Measurements from ENCODE around the gene THRAP3.

Gene THRAP3

DNA sequence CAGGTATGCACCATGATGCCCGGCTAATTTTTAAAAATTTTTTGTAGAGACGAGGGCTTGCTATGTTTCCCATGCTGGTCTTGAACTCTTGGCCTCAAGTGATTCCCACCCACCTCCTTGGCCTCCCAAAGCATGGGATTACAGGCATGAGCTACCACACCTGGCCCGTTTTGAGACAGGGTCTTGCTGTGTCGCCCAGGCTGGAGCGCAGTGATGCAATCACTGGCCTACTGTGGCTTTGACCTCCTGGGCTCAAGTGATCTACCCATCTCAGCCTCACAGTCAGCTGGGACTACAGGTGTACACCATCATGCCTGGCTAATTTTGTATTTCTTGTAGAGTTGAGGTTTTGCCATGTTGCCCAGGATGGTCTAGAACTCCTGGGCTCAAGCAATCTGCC is 74.4 kb downstream of the THRAP3 start:
- no peak overlapping the region for H3K4me3 ChIP-seq (ENCODE audit: control insufficient read depth, low read depth, low read length)
- TF ChIP-seq, protein P1, sequence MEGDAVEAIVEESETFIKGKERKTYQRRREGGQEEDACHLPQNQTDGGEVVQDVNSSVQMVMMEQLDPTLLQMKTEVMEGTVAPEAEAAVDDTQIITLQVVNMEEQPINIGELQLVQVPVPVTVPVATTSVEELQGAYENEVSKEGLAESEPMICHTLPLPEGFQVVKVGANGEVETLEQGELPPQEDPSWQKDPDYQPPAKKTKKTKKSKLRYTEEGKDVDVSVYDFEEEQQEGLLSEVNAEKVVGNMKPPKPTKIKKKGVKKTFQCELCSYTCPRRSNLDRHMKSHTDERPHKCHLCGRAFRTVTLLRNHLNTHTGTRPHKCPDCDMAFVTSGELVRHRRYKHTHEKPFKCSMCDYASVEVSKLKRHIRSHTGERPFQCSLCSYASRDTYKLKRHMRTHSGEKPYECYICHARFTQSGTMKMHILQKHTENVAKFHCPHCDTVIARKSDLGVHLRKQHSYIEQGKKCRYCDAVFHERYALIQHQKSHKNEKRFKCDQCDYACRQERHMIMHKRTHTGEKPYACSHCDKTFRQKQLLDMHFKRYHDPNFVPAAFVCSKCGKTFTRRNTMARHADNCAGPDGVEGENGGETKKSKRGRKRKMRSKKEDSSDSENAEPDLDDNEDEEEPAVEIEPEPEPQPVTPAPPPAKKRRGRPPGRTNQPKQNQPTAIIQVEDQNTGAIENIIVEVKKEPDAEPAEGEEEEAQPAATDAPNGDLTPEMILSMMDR (IDR thresholded peaks at IDR 0.05; ENCODE audit: control insufficient read depth, insufficient read depth, low read depth, low read length, missing control alignments): no peak
- no peak for DNase-seq (ENCODE audit: low read depth)

DNA sequence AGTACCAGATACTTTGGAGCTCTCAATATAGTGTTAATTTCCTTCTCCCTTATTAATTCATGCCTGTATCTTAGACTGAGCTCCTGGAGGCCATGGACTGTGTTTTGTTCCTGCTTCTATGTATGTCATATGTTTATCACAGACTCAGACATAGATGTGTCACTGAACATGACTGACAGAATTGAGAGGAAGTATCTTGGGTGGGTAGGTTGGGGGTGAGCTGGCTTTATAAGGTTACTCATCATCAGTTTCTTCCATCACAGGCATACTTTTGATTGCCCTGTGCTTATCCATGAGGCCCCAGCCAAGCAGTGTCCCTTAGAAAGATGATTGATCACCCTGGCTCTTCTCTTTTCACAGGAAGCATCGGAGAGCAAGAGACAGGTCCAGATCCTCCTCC is 76.3 kb downstream of the THRAP3 start:
- DNase-seq (ENCODE audit: low read depth): no peak
- no peak overlapping the region for H3K4me3 ChIP-seq (ENCODE audit: control insufficient read depth, low read depth, low read length)
- TF ChIP-seq, protein P1 (IDR thresholded peaks at IDR 0.05; ENCODE audit: control insufficient read depth, insufficient read depth, low read depth, low read length, missing control alignments): no peak

DNA sequence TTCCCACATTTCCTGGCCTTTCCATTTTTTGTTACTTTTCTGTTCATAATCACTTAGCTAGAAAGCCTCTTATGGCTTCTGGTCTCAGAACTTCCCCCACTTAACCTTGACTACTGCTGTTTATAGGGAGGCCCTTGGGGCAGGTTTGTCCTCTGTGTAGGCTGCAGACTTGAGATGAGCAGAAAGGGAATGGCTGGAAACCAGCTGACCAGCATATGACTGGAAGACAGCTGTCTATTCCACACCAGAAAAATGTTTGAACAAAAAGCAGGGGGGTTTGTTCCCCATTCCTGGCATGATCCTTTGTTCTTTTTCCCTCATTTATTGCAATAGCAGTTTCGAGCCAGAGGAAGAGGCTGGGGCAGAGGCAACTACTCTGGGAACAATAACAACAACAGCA is 77.0 kb downstream of the THRAP3 start:
- TF ChIP-seq, protein P1 (IDR thresholded peaks at IDR 0.05; ENCODE audit: control insufficient read depth, insufficient read depth, low read depth, low read length, missing control alignments): no peak
- no peak for DNase-seq (ENCODE audit: low read depth)
- no peak overlapping the region for H3K4me3 ChIP-seq (ENCODE audit: control insufficient read depth, low read depth, low read length)

DNA sequence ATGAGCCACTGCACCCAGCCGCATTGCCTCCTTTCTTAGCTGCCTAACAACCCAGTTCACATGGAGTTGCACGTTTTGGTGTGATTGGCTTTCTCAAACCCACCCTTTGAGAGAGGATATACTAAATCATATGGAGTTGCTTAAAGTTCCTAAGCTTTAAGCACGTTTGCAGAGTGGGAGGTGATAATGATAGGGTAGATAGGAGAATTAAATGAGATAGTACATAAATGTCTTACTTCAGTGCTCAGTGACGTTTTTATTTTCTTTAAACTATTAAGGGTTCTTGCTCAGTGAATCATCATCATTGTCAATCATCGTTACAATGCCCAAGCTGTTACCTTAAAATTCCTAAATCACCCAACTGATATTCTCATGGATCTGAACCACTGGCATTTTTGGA is 79.0 kb downstream of the THRAP3 start:
- DNase-seq (ENCODE audit: low read depth): no peak
- TF ChIP-seq, protein P1 (IDR thresholded peaks at IDR 0.05; ENCODE audit: control insufficient read depth, insufficient read depth, low read depth, low read length, missing control alignments): no peak
- no peak overlapping the region for H3K4me3 ChIP-seq (ENCODE audit: control insufficient read depth, low read depth, low read length)

DNA sequence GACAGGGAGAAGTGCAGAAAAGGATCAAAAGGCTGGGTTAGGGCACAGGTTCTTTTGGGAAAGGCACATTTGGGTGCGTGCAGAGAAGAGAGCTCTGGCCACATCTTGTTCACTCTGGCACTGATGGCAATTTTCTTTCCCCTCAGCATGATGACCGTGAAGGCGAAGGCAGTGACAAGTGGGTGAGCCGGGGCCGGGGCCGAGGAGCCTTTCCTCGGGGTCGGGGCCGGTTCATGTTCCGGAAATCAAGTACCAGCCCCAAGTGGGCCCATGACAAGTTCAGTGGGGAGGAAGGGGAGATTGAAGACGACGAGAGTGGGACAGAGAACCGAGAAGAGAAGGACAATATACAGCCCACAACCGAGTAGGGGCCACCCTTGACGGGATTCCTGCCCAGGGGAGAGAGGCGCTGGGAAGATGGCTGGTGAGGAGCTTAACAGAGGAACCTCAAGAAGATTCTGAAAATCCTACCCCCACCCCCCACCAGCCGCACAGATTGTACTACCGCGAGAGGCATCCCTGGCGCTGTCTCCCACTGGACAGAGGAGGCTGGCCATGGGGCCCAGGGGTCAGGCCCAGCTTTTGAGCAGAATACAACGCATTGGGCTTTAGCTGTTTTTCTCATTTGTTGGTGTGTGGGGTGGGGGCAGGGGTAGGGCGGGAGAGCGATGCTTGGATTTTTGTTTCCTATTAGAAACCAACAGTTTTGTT is 79.6 kb downstream of the THRAP3 start:
- H3K4me3 ChIP-seq (ENCODE audit: control insufficient read depth, low read depth, low read length): no peak overlapping the region
- TF ChIP-seq, protein P1 (IDR thresholded peaks at IDR 0.05; ENCODE audit: control insufficient read depth, insufficient read depth, low read depth, low read length, missing control alignments): no peak
- DNase-seq (ENCODE audit: low read depth): no peak

DNA sequence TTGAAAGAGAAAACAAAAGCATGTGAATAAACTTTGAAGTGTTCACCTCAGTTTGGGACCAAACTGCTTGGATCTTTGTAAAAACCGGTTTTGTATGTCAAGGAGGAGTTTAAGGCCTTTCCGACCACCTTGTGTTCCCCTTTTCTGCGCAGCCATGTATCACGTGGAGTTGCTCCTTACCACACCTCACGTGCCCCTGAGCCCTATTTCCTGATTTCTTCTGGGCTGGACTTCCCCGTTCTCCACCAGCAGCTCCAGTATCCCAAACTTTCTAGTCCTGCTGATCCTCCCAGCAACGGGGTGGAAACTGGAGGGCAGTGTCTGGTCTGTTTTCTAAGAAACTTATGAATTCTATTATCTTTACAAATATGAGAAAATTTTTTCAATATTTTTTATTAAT is 80.3 kb downstream of the THRAP3 start:
- H3K4me3 ChIP-seq (ENCODE audit: control insufficient read depth, low read depth, low read length): no peak overlapping the region
- TF ChIP-seq, protein P1 (IDR thresholded peaks at IDR 0.05; ENCODE audit: control insufficient read depth, insufficient read depth, low read depth, low read length, missing control alignments): no peak
- no peak for DNase-seq (ENCODE audit: low read depth)
